ENCODE results near the gene MEIS1.

DNA sequence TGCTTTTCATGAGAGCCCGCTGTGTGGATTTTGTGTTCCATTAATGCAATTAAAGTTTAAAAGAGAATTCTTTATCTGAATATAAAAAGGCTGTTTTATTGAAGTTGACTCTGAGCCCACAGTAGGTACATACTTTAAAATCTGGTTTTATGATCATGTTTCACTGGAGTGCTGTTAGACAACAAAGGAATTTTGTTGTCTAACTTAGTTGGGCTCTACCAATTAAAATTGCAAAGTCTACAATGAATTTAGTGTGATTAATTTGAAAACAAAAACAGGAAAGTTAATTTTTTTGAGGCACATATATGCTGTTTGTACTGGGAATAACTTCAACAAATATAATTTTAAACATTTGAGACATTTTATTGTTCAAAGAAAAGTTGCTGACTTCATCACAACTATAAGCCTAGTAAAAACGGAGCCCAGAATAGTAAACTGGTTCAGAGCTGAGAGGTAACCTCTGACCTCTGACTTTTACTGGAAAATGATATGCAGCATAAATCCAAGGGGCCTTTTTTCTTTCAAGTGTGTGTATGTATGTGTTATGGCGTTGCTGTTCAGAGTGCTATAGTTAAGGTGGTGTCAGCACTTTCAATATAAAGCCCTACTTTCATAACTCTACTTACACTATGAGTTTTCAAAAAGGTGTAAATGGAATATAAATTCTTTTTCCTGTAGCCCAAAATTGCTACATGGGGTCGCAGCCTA is 30.2 kb downstream of the MEIS1 start:
- TF ChIP-seq, protein P1, sequence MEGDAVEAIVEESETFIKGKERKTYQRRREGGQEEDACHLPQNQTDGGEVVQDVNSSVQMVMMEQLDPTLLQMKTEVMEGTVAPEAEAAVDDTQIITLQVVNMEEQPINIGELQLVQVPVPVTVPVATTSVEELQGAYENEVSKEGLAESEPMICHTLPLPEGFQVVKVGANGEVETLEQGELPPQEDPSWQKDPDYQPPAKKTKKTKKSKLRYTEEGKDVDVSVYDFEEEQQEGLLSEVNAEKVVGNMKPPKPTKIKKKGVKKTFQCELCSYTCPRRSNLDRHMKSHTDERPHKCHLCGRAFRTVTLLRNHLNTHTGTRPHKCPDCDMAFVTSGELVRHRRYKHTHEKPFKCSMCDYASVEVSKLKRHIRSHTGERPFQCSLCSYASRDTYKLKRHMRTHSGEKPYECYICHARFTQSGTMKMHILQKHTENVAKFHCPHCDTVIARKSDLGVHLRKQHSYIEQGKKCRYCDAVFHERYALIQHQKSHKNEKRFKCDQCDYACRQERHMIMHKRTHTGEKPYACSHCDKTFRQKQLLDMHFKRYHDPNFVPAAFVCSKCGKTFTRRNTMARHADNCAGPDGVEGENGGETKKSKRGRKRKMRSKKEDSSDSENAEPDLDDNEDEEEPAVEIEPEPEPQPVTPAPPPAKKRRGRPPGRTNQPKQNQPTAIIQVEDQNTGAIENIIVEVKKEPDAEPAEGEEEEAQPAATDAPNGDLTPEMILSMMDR (conservative IDR thresholded peaks at IDR 0.05; ENCODE audit: low read length), result no peak
- no peak for TF ChIP-seq EZH2phosphoT487 (IDR thresholded peaks at IDR 0.05; ENCODE audit: borderline replicate concordance, low read depth, low read length)
